OCI-LY3 (cell line): ENCODE results near the gene PGGHG.
A peak's percentile ranks its signal among the peaks of the same experiment; 100 is the strongest.
"Not testable (repeated sequence)": the region's sequence is repeated elsewhere in the genome, so short reads cannot be mapped to it uniquely, and the experiment has no call there.

Source experiments
- H2AFZ ChIP-seq: fragments of 200-600, 300-600 bp; shearing (Covaris generic); 2 replicates; pipeline ENCODE4 v1.6.0; 2014; ENCODE audit warnings: antibody characterized with exemption, low read depth, low read length
- H3K27ac ChIP-seq: fragments of 200-600, 300-600 bp; sonication (generic); 2 replicates; pipeline ENCODE4 v1.5.1; 2014; ENCODE audit warnings: mild to moderate bottlenecking, low read length, moderate library complexity, mixed read lengths
- H3K27me3 ChIP-seq: fragments of 200-600, 300-600 bp; sonication (generic); 2 replicates; pipeline ENCODE4 v1.6.1; 2014; ENCODE audit warnings: low read depth, low read length, mixed read lengths
- H3K36me3 ChIP-seq: fragments of 200-600, 300-600 bp; sonication (generic); replicated peaks from 2 replicates; pipeline ENCODE3; 2014; ENCODE audit warnings: low read depth, low read length, mixed read lengths
- H3K4me1 ChIP-seq: fragments of 300-600, 200-600 bp; sonication (generic); 2 replicates; pipeline ENCODE4 v1.6.1; 2014; ENCODE audit warnings: low read length, mixed read lengths
- H3K4me2 ChIP-seq: fragments of 200-600, 300-600 bp; sonication (generic); 2 replicates; pipeline ENCODE4 v1.6.1; 2014; ENCODE audit warnings: low read length, mixed read lengths
- H3K4me3 ChIP-seq: fragments of 300-600, 200-600 bp; sonication (generic); 2 replicates; pipeline ENCODE4 v1.5.1; 2014; ENCODE audit warnings: antibody characterized with exemption, mild to moderate bottlenecking, low read length, moderate library complexity
- H3K79me2 ChIP-seq: fragments of 300-600, 200-600 bp; shearing (Covaris generic); 2 replicates; pipeline ENCODE4 v1.6.1; 2014; ENCODE audit warnings: mild to moderate bottlenecking, low read length, mixed read lengths
- H3K9ac ChIP-seq: fragments of 300-600, 200-600 bp; shearing (Covaris generic); 2 replicates; pipeline ENCODE4 v1.6.0; 2014; ENCODE audit warnings: mild to moderate bottlenecking, low read length, moderate library complexity
- H3K9me3 ChIP-seq: fragments of 200-600, 300-600 bp; shearing (Covaris generic); 2 replicates; pipeline ENCODE4 v1.6.1; 2014; ENCODE audit warnings: low read length, mixed read lengths; ENCODE audit not compliant: insufficient read depth
- H4K20me1 ChIP-seq: fragments of 200-600, 300-600 bp; sonication (generic); 2 replicates; pipeline ENCODE4 v1.6.1; 2016; ENCODE audit warnings: low read length, mixed read lengths; ENCODE audit not compliant: insufficient read depth
- EZH2phosphoT487 ChIP-seq: fragments of 200-600 bp; shearing (Covaris generic); IDR thresholded peaks from 2 replicates; pipeline ENCODE4 v1.6.1; 2018; ENCODE audit warnings: antibody characterized with exemption, mixed run types, low read depth
- TF ChIP-seq, protein P1 (sequence below): fragments of 200-600, 300-600 bp; sonication (generic); IDR thresholded peaks from 2 replicates; pipeline ENCODE4 v1.5.1; 2014; ENCODE audit warnings: antibody characterized with exemption, low read length, low read depth

The PGGHG gene

DNA sequence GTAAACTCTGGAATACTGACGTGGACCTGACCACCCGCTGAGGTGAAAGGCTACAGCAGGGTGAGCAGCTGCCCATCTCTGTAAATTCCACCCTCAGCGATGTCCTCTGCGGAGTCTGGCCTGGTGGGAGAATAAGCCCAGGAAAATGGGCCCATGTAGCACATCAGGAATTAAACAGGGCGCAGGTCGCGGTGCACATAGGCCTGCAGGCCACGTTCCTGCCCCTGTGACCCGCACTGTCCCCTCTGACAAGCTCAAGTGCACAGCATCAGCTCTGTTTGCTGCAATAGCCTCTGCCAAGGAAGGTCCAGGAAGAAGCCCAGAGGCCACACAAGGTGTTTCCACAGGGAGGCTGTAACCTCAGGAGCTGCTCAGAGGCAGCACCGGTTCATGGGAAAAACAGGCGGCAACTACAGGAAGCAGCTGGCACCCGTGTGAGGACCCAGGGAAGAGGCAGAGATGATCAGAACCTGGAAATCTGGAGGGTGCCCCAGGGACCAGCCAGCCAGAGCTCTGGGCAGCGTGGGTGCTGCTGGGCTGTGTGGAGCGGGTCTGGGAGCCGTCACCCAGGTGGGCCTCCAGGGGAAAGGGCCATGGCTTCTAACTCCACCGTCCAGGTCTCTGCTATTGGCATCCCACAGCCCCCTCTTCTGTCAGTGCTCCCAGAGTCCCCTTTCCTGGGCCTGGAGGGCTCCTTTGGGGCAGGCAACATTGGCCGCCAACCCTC is 17.9 kb downstream of the PGGHG start:
- no peaks in the 10 kb centered on the region for H3K36me3 ChIP-seq
- TF ChIP-seq EZH2phosphoT487, result no peak
- TF ChIP-seq, protein P1, sequence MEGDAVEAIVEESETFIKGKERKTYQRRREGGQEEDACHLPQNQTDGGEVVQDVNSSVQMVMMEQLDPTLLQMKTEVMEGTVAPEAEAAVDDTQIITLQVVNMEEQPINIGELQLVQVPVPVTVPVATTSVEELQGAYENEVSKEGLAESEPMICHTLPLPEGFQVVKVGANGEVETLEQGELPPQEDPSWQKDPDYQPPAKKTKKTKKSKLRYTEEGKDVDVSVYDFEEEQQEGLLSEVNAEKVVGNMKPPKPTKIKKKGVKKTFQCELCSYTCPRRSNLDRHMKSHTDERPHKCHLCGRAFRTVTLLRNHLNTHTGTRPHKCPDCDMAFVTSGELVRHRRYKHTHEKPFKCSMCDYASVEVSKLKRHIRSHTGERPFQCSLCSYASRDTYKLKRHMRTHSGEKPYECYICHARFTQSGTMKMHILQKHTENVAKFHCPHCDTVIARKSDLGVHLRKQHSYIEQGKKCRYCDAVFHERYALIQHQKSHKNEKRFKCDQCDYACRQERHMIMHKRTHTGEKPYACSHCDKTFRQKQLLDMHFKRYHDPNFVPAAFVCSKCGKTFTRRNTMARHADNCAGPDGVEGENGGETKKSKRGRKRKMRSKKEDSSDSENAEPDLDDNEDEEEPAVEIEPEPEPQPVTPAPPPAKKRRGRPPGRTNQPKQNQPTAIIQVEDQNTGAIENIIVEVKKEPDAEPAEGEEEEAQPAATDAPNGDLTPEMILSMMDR, result no peak
- no peak overlapping the region for H3K27ac ChIP-seq
- no peaks in the 10 kb centered on the region for H4K20me1 ChIP-seq
- H3K4me2 ChIP-seq, result no peak overlapping the region
- no peak overlapping the region for H2AFZ ChIP-seq
- H3K79me2 ChIP-seq, result no peaks in the 10 kb centered on the region
- H3K27me3 ChIP-seq, result peaks cover 4% of the 10 kb centered on the region; the same call in 1 of the 2 replicates
- no peak overlapping the region for H3K4me3 ChIP-seq
- peaks cover 33% of the 10 kb centered on the region for H3K4me1 ChIP-seq
- H3K9me3 ChIP-seq, result no peaks in the 10 kb centered on the region
- no peak overlapping the region for H3K9ac ChIP-seq

DNA sequence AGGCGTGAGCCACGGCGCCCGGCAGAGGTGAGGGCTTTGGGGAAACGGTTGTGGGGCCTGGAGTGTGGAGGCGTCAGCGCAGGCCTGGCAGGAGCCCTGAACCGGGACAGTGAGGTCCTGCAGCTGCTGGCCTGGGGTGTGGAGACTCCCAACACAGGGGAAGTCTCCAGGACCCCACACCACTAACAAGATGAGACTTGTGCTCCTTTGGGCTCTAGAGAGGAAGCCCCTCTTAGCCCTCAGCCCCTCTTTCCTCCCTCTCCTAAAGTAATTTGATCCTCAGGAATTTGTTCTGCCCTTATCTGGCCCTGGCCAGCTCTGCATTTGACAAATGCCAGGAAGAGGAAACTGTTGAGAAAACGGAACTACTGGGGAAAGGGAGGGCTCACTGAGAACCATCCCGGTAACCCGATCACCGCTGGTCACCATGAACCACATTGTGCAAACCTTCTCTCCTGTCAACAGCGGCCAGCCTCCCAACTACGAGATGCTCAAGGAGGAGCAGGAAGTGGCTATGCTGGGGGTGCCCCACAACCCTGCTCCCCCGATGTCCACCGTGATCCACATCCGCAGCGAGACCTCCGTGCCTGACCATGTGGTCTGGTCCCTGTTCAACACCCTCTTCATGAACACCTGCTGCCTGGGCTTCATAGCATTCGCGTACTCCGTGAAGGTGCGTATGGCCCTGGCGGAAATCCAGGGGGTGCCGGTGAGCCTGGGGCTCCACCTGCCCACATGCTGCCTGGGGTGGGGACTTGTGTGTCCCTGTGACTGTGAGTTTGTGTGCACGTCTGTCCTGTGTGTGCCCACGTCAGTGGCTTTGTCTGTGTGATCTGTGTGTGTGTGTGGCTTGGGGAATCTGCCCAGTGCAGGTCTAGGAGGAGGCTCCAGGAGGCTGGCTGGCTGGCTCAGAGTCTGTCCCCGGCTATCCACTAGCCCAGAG is 19.1 kb downstream of the PGGHG start, which contains the start of gene IFITM2:
IFITM2 (plus strand) TSS at position 51 of the 943 bp plus-strand sequence; CDS start at position 428, 377 bp downstream.
- H3K36me3 ChIP-seq, H3K27me3 ChIP-seq, H4K20me1 ChIP-seq, H3K9me3 ChIP-seq, H3K79me2 ChIP-seq: not testable (repeated sequence)
- Histone ChIP-seq H3K27ac (peak within 1 kb of the TSS; percentile 11; the same call in 1 of the 2 replicates), H3K4me2 (peak within 1 kb of the TSS; percentile 68), H3K4me3 (peak within 1 kb of the TSS; percentile 80), H2AFZ (peak within 1 kb of the TSS; percentile 82), H3K4me1 (peaks cover 31% of the 10 kb centered on the region), H3K9ac (peak within 1 kb of the TSS; percentile 74)

DNA sequence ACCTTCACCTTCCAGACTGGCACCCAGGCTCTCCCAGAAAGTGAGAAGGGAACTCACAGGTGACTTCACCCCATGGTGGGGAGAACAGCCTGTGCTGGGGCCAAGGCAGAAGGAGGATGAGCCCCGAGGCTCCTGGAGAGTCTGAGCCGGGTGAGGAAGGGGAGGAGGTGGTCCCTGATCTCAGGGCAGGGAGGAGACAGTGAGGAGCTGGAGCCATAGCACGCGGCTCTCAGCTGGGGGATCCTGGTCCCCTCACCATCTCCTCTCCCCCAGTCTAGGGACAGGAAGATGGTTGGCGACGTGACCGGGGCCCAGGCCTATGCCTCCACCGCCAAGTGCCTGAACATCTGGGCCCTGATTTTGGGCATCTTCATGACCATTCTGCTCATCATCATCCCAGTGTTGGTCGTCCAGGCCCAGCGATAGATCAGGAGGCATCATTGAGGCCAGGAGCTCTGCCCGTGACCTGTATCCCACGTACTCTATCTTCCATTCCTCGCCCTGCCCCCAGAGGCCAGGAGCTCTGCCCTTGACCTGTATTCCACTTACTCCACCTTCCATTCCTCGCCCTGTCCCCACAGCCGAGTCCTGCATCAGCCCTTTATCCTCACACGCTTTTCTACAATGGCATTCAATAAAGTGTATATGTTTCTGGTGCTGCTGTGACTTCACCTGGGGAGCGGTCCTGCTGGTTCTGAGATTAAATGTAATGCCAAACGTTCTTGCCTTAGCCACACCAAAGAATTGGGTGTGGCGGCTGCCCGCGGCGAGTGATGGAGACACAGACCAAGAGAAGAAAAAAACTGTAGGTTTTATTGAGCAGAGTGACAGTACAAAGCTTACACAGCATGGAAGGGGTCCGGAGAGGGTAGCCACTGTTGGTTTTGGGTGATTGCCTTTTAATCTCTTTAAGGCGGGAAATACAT is 20.1 kb downstream of the PGGHG start:
- peaks cover 21% of the 10 kb centered on the region for H3K4me1 ChIP-seq
- peak overlapping the region; percentile 68 for H3K4me2 ChIP-seq
- not testable (repeated sequence) for H3K36me3 ChIP-seq, H4K20me1 ChIP-seq, H2AFZ ChIP-seq, H3K27me3 ChIP-seq, H3K27ac ChIP-seq, H3K9me3 ChIP-seq, H3K79me2 ChIP-seq
- H3K9ac ChIP-seq, result peak overlapping the region; percentile 74; the same call in 1 of the 2 replicates
- H3K4me3 ChIP-seq, result peak overlapping the region; percentile 80

DNA sequence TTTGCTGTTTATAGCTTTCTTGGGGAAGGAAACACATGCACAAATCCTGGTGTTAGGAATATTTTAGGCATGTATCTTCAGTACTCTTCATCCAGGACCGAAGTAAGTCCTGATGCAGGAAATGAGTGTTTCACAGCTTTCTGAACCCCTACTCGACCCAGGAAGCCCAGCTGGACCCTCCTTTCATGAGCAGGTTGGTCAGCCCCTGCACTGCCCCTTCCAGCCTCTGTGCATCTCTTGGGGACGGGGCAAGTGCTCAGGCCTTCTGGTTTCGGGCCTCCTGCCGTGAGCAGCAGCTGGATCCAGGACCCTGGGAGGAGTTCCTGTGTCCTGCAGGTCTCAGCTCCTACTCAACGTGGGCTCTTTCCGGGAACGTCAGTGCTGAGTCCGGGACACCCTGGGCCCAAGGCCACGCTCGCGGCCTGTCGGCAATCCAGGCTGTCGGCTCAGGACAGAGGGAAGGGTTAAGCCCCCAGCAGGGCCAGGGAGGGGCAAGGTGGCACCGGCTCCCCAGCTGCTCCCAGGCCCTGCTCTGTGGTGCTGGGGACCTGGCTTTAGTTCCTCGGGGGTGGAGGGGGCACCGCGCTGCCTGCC is 21.1 kb downstream of the PGGHG start:
- H3K4me2 ChIP-seq, H4K20me1 ChIP-seq, H3K36me3 ChIP-seq, H3K9me3 ChIP-seq, H3K79me2 ChIP-seq, H3K4me3 ChIP-seq, H3K27me3 ChIP-seq, H2AFZ ChIP-seq, H3K27ac ChIP-seq, H3K9ac ChIP-seq: not testable (repeated sequence)
- peaks cover 19% of the 10 kb centered on the region for H3K4me1 ChIP-seq

DNA sequence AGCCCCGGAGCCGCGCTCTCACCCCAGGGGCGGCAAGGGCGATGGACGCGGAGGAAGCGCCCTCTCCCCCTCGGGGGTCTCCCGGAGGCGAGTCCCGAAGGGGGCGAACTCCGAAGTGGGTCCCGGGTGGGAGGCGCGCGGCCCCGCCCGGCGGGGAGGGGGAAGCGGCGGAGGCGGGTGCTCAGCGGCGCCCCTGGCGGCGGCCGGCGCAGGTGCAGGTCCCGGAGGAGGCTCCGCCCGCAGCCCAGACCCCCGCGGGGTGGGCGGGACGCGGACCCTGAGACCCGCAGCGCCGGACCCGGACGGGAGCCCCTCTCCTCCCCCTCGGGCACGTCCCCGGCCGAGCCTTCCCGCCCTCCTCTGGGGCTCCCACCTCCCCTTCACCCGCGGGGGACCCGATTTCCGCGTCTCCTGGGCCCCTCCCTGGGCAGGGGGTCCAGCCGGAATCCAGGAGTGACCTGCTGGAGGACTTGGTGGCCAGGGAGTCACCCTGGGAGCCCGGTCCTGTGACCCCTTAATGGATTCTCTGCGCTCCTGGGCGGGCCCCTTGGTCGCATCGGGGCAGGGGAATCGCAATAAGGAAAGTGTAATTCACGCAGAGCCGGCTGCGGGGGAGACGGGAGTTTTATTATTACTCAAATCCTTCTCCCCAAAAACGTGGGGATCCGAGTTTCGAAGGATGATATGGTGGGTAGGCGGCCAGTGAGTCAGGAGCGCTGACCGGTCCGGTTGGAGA is 22.3 kb downstream of the PGGHG start:
- H3K4me1 ChIP-seq, result peaks cover 19% of the 10 kb centered on the region
- H4K20me1 ChIP-seq, H2AFZ ChIP-seq, H3K27me3 ChIP-seq, H3K27ac ChIP-seq, H3K36me3 ChIP-seq, H3K9ac ChIP-seq, H3K9me3 ChIP-seq, H3K79me2 ChIP-seq: not testable (repeated sequence)
- 0 out of 2 replicates have a peak overlapping the region, but pooled peaks have one; percentile 43 for H3K4me3 ChIP-seq
- peak overlapping the region; percentile 38; the same call in 1 of the 2 replicates for H3K4me2 ChIP-seq
